B cell (primary cell): ENCODE results near the gene SECTM1.

ENCODE experiments used
- EZH2 ChIP-seq: IDR thresholded peaks from 2 replicates; pipeline ENCODE4 v1.6.1; 2012; ENCODE audit warnings: borderline replicate concordance, low read depth, mild to moderate bottlenecking, moderate library complexity, low read length; ENCODE audit not compliant: insufficient read depth, poor library complexity, severe bottlenecking
- TF ChIP-seq, protein P1 (sequence below): fragments of 200-600 bp; IDR thresholded peaks from one replicate; pipeline ENCODE4 v1.8.0; 2022; ENCODE audit warnings: antibody characterized with exemption, mild to moderate bottlenecking

- TF ChIP-seq, protein P1, sequence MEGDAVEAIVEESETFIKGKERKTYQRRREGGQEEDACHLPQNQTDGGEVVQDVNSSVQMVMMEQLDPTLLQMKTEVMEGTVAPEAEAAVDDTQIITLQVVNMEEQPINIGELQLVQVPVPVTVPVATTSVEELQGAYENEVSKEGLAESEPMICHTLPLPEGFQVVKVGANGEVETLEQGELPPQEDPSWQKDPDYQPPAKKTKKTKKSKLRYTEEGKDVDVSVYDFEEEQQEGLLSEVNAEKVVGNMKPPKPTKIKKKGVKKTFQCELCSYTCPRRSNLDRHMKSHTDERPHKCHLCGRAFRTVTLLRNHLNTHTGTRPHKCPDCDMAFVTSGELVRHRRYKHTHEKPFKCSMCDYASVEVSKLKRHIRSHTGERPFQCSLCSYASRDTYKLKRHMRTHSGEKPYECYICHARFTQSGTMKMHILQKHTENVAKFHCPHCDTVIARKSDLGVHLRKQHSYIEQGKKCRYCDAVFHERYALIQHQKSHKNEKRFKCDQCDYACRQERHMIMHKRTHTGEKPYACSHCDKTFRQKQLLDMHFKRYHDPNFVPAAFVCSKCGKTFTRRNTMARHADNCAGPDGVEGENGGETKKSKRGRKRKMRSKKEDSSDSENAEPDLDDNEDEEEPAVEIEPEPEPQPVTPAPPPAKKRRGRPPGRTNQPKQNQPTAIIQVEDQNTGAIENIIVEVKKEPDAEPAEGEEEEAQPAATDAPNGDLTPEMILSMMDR = no peak
- TF ChIP-seq EZH2 = no peak
These were observed 23.7 kb downstream of the SECTM1 start for GRCh38 chr17:82309656-82310570.
